CD14-positive monocyte (primary cell): ENCODE data around the gene WDR7. TPM values are rescaled to one million over a fixed set of nuclear protein-coding genes. Genes with fewer than 3 reads are reported as not detected.

ENCODE experiments used
- DNase-seq, 3 donors: peaks; one replicate each; pipeline ENCODE4 v3.0.0-alpha.2; 2011 to 2022
- H2AFZ ChIP-seq: 2 replicates; pipeline ENCODE4 v1.6.0; 2012; ENCODE audit warnings: mild to moderate bottlenecking, low read depth, low read length, inconsistent platforms; ENCODE audit not compliant: insufficient read depth, poor library complexity, severe bottlenecking
- H3K27ac ChIP-seq, 2 donors: 1 replicate in 1 of 2; 2 replicates in 1 of 2; pipeline ENCODE4 v1.5.1; 2012 to 2013; ENCODE audit warnings: low read length in 2 of 2, control low read depth in 1 of 2, inconsistent platforms in 1 of 2, low read depth in 1 of 2, mild to moderate bottlenecking in 1 of 2
- H3K27me3 ChIP-seq, 2 donors: one replicate each; pipeline versions ENCODE4 v1.6.0 to v1.6.1; 2011 to 2013; ENCODE audit warnings: low read length in 2 of 2; ENCODE audit not compliant: control insufficient read depth in 2 of 2, insufficient read depth in 2 of 2
- H3K36me3 ChIP-seq, 2 donors: replicated peaks in 1 of 2; 1 replicate in 1 of 2; 2 replicates in 1 of 2; pipeline versions ENCODE4 v1.5.1 to v1.6.1; 2012 to 2013; ENCODE audit warnings: low read length in 2 of 2, control low read depth in 1 of 2, inconsistent platforms in 1 of 2, mild to moderate bottlenecking in 1 of 2; ENCODE audit not compliant: insufficient read depth in 2 of 2, control insufficient read depth in 1 of 2
- H3K4me1 ChIP-seq, 2 donors: 1 replicate in 1 of 2; 2 replicates in 1 of 2; pipeline versions ENCODE4 v1.5.1 to v1.6.1; 2012 to 2013; ENCODE audit warnings: low read length in 2 of 2, control low read depth in 1 of 2, inconsistent platforms in 1 of 2, mild to moderate bottlenecking in 1 of 2, moderate library complexity in 1 of 2; ENCODE audit not compliant: insufficient read depth in 2 of 2, control insufficient read depth in 1 of 2
- H3K4me2 ChIP-seq: replicated peaks from 2 replicates; pipeline ENCODE3; 2012; ENCODE audit warnings: low read length, moderate library complexity, mild to moderate bottlenecking; ENCODE audit not compliant: poor library complexity, severe bottlenecking; ENCODE audit errors: extremely low read depth
- H3K4me3 ChIP-seq, 3 experiments: fragments of 200-600 bp in 1 of 3; sonication (generic) in 1 of 3; replicated peaks in 1 of 3; 1 replicate in 2 of 3; 2 replicates in 1 of 3; pipeline ENCODE4 v1.5.1; 2011 to 2013; ENCODE audit warnings: low read length in 3 of 3, mild to moderate bottlenecking in 3 of 3, control low read depth in 2 of 3, low read depth in 2 of 3, inconsistent platforms in 1 of 3, moderate library complexity in 1 of 3
- H3K79me2 ChIP-seq: 2 replicates; pipeline ENCODE4 v1.6.0; 2012; ENCODE audit warnings: mild to moderate bottlenecking, control low read depth, inconsistent platforms, low read length, moderate library complexity; ENCODE audit not compliant: insufficient read depth
- H3K9ac ChIP-seq: 2 replicates; pipeline ENCODE4 v1.6.0; 2017; ENCODE audit warnings: low read length, mild to moderate bottlenecking; ENCODE audit not compliant: insufficient read depth, poor library complexity, severe bottlenecking
- H3K9me3 ChIP-seq, 2 donors: replicated peaks in 1 of 2; 1 replicate in 1 of 2; 2 replicates in 1 of 2; pipeline versions ENCODE4 v1.5.1 to v1.6.1; 2012 to 2013; ENCODE audit warnings: low read length in 2 of 2, control low read depth in 1 of 2; ENCODE audit not compliant: control insufficient read depth in 1 of 2, insufficient read depth in 1 of 2
- H4K20me1 ChIP-seq: 2 replicates; pipeline ENCODE4 v1.6.0; 2012; ENCODE audit warnings: mild to moderate bottlenecking, low read length, control low read depth, moderate library complexity; ENCODE audit not compliant: insufficient read depth
- H3K27ac Mint-ChIP-seq, 7 donors: one replicate each; pipeline ENCODE4 v1.8.0; 2020; ENCODE audit warnings: mild to moderate bottlenecking in 7 of 7, mixed read lengths in 7 of 7, moderate library complexity in 6 of 7, inconsistent platforms in 2 of 7
- H3K27me3 Mint-ChIP-seq, 3 donors: one replicate each; pipeline ENCODE4 v1.8.0; 2021 to 2022; ENCODE audit warnings: low read depth in 3 of 3, mild to moderate bottlenecking in 3 of 3, mixed read lengths in 3 of 3, moderate library complexity in 3 of 3, inconsistent platforms in 1 of 3
- H3K36me3 Mint-ChIP-seq, 2 donors: one replicate each; pipeline ENCODE4 v1.8.0; 2020; ENCODE audit warnings: mixed read lengths in 2 of 2, inconsistent platforms in 1 of 2, mild to moderate bottlenecking in 1 of 2
- H3K4me1 Mint-ChIP-seq: one replicate; pipeline ENCODE4 v1.8.0; 2020; ENCODE audit warnings: mild to moderate bottlenecking, mixed read lengths
- H3K4me3 Mint-ChIP-seq, 2 donors: one replicate each; pipeline ENCODE4 v1.8.0; 2020; ENCODE audit warnings: mild to moderate bottlenecking in 2 of 2, mixed read lengths in 2 of 2, moderate library complexity in 1 of 2
- H3K9me3 Mint-ChIP-seq, 7 donors: one replicate each; pipeline ENCODE4 v1.8.0; 2020 to 2022; ENCODE audit warnings: mixed read lengths in 7 of 7, mild to moderate bottlenecking in 6 of 7, moderate library complexity in 6 of 7, inconsistent platforms in 2 of 7
- CTCF ChIP-seq: fragments of 200-600 bp; IDR thresholded peaks from one replicate; pipeline ENCODE4 v1.8.0; 2022; ENCODE audit warnings: antibody characterized with exemption, mild to moderate bottlenecking
- WGBS: methylation state at CpG from one replicate; pipeline ENCODE4 v1.1.5; 2013; ENCODE audit warnings: missing lambda C conversion rate; ENCODE audit not compliant: insufficient coverage; 5-methylcytosine and 5-hydroxymethylcytosine counted together
- intact Hi-C, 2 donors: fragments of 100-400 bp; cut with micrococcal nuclease; formaldehyde crosslinking; loops; one replicate each; pipeline versions ENCODE4 v1.15.0 to v1.15.1; 2023
- polyA plus RNA-seq, 3 donors: library from polyadenylated mRNA; depleted of rRNA in 1 of 3; unstranded in 2 of 3; stranded (reverse) in 1 of 3; fragments of 300-500 nt in 2 of 3; fragments of >200 nt in 1 of 3; fragmentation: Illumina TruSeq in 2 of 3; gene quantifications; 1 replicate in 2 of 3; 2 replicates in 1 of 3; pipeline ENCODE4 v1.2.3, GENCODE V29; 2012 to 2021

WDR7 gene
- polyA plus RNA-seq, 3 donors = 9.1 to 23.6 (median 9.5) TPM

DNA sequence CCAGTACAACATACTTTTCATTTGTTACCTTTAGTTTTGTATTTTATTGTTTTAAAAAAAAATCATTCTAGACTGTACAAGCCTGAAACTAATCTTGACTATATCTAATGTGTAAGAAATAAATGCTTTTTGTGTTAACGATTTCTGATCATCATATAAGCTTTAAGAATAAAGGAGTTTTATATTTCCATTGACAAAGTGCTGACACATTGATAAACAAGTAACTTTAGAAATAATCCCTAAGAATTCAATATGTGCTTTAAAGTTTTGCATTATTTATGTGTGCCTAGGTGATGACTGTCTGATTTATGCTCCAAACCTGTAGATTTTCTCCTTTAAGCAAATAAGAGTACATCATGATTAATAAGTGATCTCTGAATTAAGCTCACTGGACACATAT is 248.5 kb downstream of the WDR7 start:
- Histone ChIP-seq H3K9me3 (no peaks in the 10 kb centered on the region), H3K79me2 (no peaks in the 10 kb centered on the region), H3K4me2 (no peak overlapping the region), H3K9ac (no peak overlapping the region), H3K27me3 (no peaks in the 10 kb centered on the region), H3K27ac (no peak overlapping the region), H2AFZ (no peak overlapping the region), H3K36me3 (no peaks in the 10 kb centered on the region), H3K4me1 (no peaks in the 10 kb centered on the region), H3K4me3 (no peak overlapping the region), H4K20me1 (no peaks in the 10 kb centered on the region)
- no peaks in the 10 kb centered on the region for H3K9me3 Mint-ChIP-seq
- H3K27ac Mint-ChIP-seq = no peak overlapping the region
- DNase-seq = no peak
- intact Hi-C loops = no loop called here
- WGBS = no CpG with 5 or more reads among the region's 1 CpG
- H3K4me1 Mint-ChIP-seq = no peaks in the 10 kb centered on the region
- no peak overlapping the region for H3K4me3 Mint-ChIP-seq
- no peak for TF ChIP-seq CTCF
- H3K27me3 Mint-ChIP-seq = no peaks in the 10 kb centered on the region
- peaks cover 0 to under 1% of the 10 kb centered on the region in 2 donors for H3K36me3 Mint-ChIP-seq

DNA sequence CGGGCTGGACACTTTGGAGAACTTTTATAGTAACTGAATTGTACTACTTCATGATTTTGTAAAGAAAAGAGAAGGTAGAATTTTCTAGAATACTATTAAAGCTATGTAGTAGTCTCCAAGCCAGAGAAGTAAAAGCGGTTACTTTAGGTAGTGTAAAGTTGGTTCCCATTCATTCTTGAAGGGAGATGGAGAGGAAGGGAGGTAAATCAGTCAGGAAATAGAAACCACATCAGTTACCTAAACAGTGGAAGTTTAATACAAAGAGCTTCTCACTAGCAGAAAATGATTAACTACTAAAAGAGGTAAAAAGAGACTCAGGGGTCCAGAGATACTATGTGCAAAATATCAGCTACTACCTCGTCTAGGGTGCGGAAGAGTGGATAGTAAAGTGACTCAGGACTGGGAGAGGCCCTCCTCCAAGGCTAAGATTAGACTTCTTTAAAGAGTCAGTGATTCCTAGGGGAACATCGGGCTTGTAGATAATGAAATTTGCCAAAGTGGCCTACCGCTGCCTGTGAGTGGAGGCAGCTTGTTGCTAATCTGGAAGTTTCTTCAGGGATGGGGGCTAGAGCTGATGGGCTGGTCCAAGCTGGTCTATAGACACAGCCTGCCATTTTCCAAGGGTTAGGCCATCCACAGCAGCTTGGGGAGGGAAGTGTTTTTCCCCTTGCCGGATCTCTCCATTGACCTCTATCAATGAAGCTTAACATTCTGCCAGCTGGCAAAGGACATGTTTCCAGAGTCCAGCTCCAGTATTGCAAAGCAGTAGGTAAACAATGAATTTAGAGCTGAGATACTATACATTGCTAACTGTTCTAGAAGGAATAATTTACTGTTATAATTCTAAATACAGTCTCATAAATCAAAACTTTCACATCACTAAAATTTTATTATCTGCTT is 249.3 kb downstream of the WDR7 start:
- Histone ChIP-seq H3K27ac (no peak overlapping the region), H3K9me3 (no peaks in the 10 kb centered on the region), H3K4me1 (no peaks in the 10 kb centered on the region), H4K20me1 (no peaks in the 10 kb centered on the region), H3K27me3 (no peaks in the 10 kb centered on the region), H3K36me3 (no peaks in the 10 kb centered on the region), H3K4me2 (no peak overlapping the region), H3K9ac (no peak overlapping the region), H3K79me2 (no peaks in the 10 kb centered on the region), H2AFZ (no peak overlapping the region), H3K4me3 (no peak overlapping the region)
- no peak for TF ChIP-seq CTCF
- Mint-ChIP-seq H3K4me3 (no peak overlapping the region), H3K27ac (no peak overlapping the region), H3K4me1 (no peaks in the 10 kb centered on the region), H3K36me3 (peaks cover 0 to 4% of the 10 kb centered on the region in 2 donors), H3K27me3 (peaks cover 0 to 3% (median 0%) of the 10 kb centered on the region in 3 donors), H3K9me3 (no peaks in the 10 kb centered on the region)
- 100% methylated on average over 4 of the region's 7 CpGs for WGBS
- DNase-seq = no peak
- intact Hi-C loops = no loop called here
